Cortex of kidney (tissue), 1 donor: ENCODE data around the gene PNPLA2.

Source experiments
- DNase-seq: peaks from one replicate; lab custom pipeline; 2025; lab: John Stamatoyannopoulos, UW

PNPLA2 gene

GRCh38 chr11:786235-787083 lies 32.3 kb upstream of the PNPLA2 start:
- DNase-seq, result no peak

GRCh38 chr11:787084-787675 lies 31.5 kb upstream of the PNPLA2 start:
- DNase-seq, result no peak

GRCh38 chr11:788009-788640 lies 30.6 kb upstream of the PNPLA2 start:
- no peak for DNase-seq

GRCh38 chr11:788953-789940 lies 29.5 kb upstream of the PNPLA2 start:
- no peak for DNase-seq

- DNase-seq, result no peak
Observed at GRCh38 chr11:789943-790342, 28.8 kb upstream of the PNPLA2 start, which contains the start of gene CEND1. CEND1 (minus strand) TSS chr11:790090; CDS start chr11:788576, 1,514 bp downstream.

GRCh38 chr11:790721-791564 lies 27.8 kb upstream of the PNPLA2 start:
- no peak for DNase-seq

GRCh38 chr11:791658-792534 lies 26.8 kb upstream of the PNPLA2 start:
- DNase-seq, result no peak

- DNase-seq, result no peak
Observed at GRCh38 chr11:792535-792821, 26.2 kb upstream of the PNPLA2 start.

GRCh38 chr11:792873-793272 lies 25.8 kb upstream of the PNPLA2 start:
- DNase-seq, result no peak

GRCh38 chr11:793556-793955 lies 25.2 kb upstream of the PNPLA2 start:
- DNase-seq, result no peak

GRCh38 chr11:794013-794765 lies 24.5 kb upstream of the PNPLA2 start:
- no peak for DNase-seq

- no peak for DNase-seq
Observed at GRCh38 chr11:794766-795633, 23.7 kb upstream of the PNPLA2 start.

GRCh38 chr11:795634-796564 lies 22.8 kb upstream of the PNPLA2 start:
- no peak for DNase-seq

GRCh38 chr11:796565-797295 lies 22.0 kb upstream of the PNPLA2 start:
- no peak for DNase-seq

GRCh38 chr11:797296-798092 lies 21.2 kb upstream of the PNPLA2 start:
- DNase-seq, result no peak
